B cell (primary cell): Measurements from ENCODE around the gene PRKCZ. TPM values are rescaled to one million over a fixed set of nuclear protein-coding genes. Genes with fewer than 3 reads are reported as not detected.

ENCODE experiments used
- ATAC-seq: fragments of 200-7000 bp; cut with Tn5 transposase; one replicate; pipeline ENCODE4 v1.10.0; 2021; ENCODE audit warnings: low read depth, mild to moderate bottlenecking, moderate number of reproducible peaks, moderate library complexity
- CTCF ChIA-PET: fragments of 350-600 bp; sonication (Branson Sonifier 250); formaldehyde crosslinking; loops from one replicate; lab custom pipeline; 2021; ENCODE audit warnings: antibody characterized with exemption, inconsistent platforms; lab: Charles Lee
- POLR2A ChIA-PET: fragments of 350-600 bp; sonication (Branson Sonifier 250); formaldehyde crosslinking; loops from one replicate; lab custom pipeline; 2021; ENCODE audit warnings: antibody characterized with exemption; lab: Charles Lee
- DNase-seq: peaks from one replicate; pipeline ENCODE4 v3.0.0; 2013
- H2AFZ ChIP-seq: 2 replicates; pipeline ENCODE4 v1.6.1; 2012; ENCODE audit warnings: mild to moderate bottlenecking, low read depth, low read length; ENCODE audit not compliant: insufficient read depth, poor library complexity, severe bottlenecking
- H3K27ac ChIP-seq, 2 donors: 1 replicate in 1 of 2; 2 replicates in 1 of 2; pipeline ENCODE4 v1.5.1; 2012 to 2013; ENCODE audit warnings: low read length in 2 of 2, mild to moderate bottlenecking in 2 of 2, moderate library complexity in 1 of 2
- H3K27me3 ChIP-seq, 4 experiments: fragments of 200-600 bp in 1 of 4; sonication (generic) in 1 of 4; replicated peaks in 1 of 4; 1 replicate in 2 of 4; 2 replicates in 2 of 4; pipeline versions ENCODE4 v1.6.1 to v1.7.0; 2013 to 2016; ENCODE audit warnings: low read length in 3 of 4, mild to moderate bottlenecking in 2 of 4, mixed read lengths in 1 of 4, moderate library complexity in 1 of 4; ENCODE audit not compliant: insufficient read depth in 4 of 4, control insufficient read depth in 3 of 4; ENCODE audit errors: control extremely low read depth in 1 of 4
- H3K36me3 ChIP-seq, 2 experiments: replicated peaks in 1 of 2; 1 replicate in 1 of 2; 2 replicates in 1 of 2; pipeline versions ENCODE4 v1.6.1 to v1.7.1; 2013; ENCODE audit warnings: low read length in 1 of 2; ENCODE audit not compliant: insufficient read depth in 2 of 2, control insufficient read depth in 1 of 2; ENCODE audit errors: control extremely low read depth in 1 of 2, extremely low read depth in 1 of 2
- H3K4me1 ChIP-seq, 2 donors: fragments of 200-600 bp in 1 of 2; sonication (generic) in 1 of 2; 1 replicate in 1 of 2; 2 replicates in 1 of 2; pipeline versions ENCODE4 v1.5.1 to v1.6.1; 2013 to 2017; ENCODE audit warnings: low read length in 2 of 2; ENCODE audit not compliant: control insufficient read depth in 2 of 2, insufficient read depth in 2 of 2
- H3K4me2 ChIP-seq: replicated peaks from 2 replicates; pipeline ENCODE3; 2012; ENCODE audit warnings: mild to moderate bottlenecking, low read depth, low read length; ENCODE audit not compliant: poor library complexity, severe bottlenecking
- H3K4me3 ChIP-seq, 5 experiments: fragments of 200-600 bp in 1 of 5; sonication (generic) in 1 of 5; 1 replicate in 3 of 5; 2 replicates in 2 of 5; pipeline versions ENCODE4 v1.5.1 to v1.7.0; 2011 to 2016; ENCODE audit warnings: low read length in 4 of 5, mild to moderate bottlenecking in 4 of 5, low read depth in 2 of 5, control low read depth in 1 of 5, moderate library complexity in 1 of 5; ENCODE audit not compliant: insufficient read depth in 1 of 5; ENCODE audit errors: control extremely low read depth in 1 of 5, extremely low read depth in 1 of 5
- H3K79me2 ChIP-seq: fragments of 200-600 bp; sonication (generic); one replicate; pipeline ENCODE4 v1.6.0; 2016; ENCODE audit warnings: low read length; ENCODE audit not compliant: control insufficient read depth, insufficient read depth
- H3K9ac ChIP-seq: fragments of 200-600 bp; sonication (generic); 2 replicates; pipeline ENCODE4 v1.6.1; 2017; ENCODE audit warnings: mild to moderate bottlenecking, low read length, moderate library complexity
- H3K9me3 ChIP-seq, 3 donors: one replicate each; pipeline versions ENCODE4 v1.6.1 to v1.7.1; 2013; ENCODE audit warnings: low read length in 2 of 3; ENCODE audit not compliant: control insufficient read depth in 2 of 3, insufficient read depth in 1 of 3; ENCODE audit errors: control extremely low read depth in 1 of 3
- H4K20me1 ChIP-seq: 2 replicates; pipeline ENCODE4 v1.6.0; 2012; ENCODE audit warnings: mild to moderate bottlenecking, low read length; ENCODE audit not compliant: insufficient read depth, control insufficient read depth, poor library complexity, severe bottlenecking
- H3K27ac Mint-ChIP-seq: one replicate; pipeline ENCODE4 v1.8.0; 2021; ENCODE audit warnings: mixed read lengths
- H3K27me3 Mint-ChIP-seq: one replicate; pipeline ENCODE4 v1.8.0; 2021; ENCODE audit warnings: mixed read lengths
- H3K4me1 Mint-ChIP-seq: one replicate; pipeline ENCODE4 v1.8.0; 2021; ENCODE audit warnings: mixed read lengths
- H3K4me3 Mint-ChIP-seq: one replicate; pipeline ENCODE4 v1.8.0; 2021; ENCODE audit warnings: mixed read lengths
- H3K9me3 Mint-ChIP-seq: one replicate; pipeline ENCODE4 v1.8.0; 2022; ENCODE audit warnings: mixed read lengths; ENCODE audit not compliant: insufficient read depth
- CTCF ChIP-seq: fragments of 200-600 bp; IDR thresholded peaks from one replicate; pipeline ENCODE4 v1.8.0; 2022; ENCODE audit warnings: antibody characterized with exemption, mild to moderate bottlenecking
- EZH2 ChIP-seq: IDR thresholded peaks from 2 replicates; pipeline ENCODE4 v1.6.1; 2012; ENCODE audit warnings: borderline replicate concordance, low read depth, mild to moderate bottlenecking, moderate library complexity, low read length; ENCODE audit not compliant: insufficient read depth, poor library complexity, severe bottlenecking
- WGBS: methylation state at CpG from one replicate; pipeline ENCODE4 v1.1.5; 2013; ENCODE audit warnings: missing lambda C conversion rate; ENCODE audit not compliant: insufficient coverage; 5-methylcytosine and 5-hydroxymethylcytosine counted together
- intact Hi-C: fragments of 100-400 bp; cut with micrococcal nuclease; formaldehyde crosslinking; loops from one replicate; pipeline ENCODE4 v1.10.0; 2022
- polyA plus RNA-seq: library from polyadenylated mRNA; depleted of rRNA; stranded (reverse); fragments of >200 nt; gene quantifications from 2 replicates; pipeline ENCODE4 v1.2.3, GENCODE V29; 2012
- total RNA-seq, 2 donors: library from RNA; stranded (reverse); fragments of 120-200 nt in 1 of 2; gene quantifications; 1 replicate in 1 of 2; 2 replicates in 1 of 2; pipeline versions ENCODE4 v1.2.3 to v1.2.4, GENCODE V29; 2013 to 2022

PRKCZ gene
- total and polyA plus RNA-seq, 2 donors (not counting 1 experiment from before 2014, with no cell fraction given) = 17.9 to 53.2 TPM

DNA sequence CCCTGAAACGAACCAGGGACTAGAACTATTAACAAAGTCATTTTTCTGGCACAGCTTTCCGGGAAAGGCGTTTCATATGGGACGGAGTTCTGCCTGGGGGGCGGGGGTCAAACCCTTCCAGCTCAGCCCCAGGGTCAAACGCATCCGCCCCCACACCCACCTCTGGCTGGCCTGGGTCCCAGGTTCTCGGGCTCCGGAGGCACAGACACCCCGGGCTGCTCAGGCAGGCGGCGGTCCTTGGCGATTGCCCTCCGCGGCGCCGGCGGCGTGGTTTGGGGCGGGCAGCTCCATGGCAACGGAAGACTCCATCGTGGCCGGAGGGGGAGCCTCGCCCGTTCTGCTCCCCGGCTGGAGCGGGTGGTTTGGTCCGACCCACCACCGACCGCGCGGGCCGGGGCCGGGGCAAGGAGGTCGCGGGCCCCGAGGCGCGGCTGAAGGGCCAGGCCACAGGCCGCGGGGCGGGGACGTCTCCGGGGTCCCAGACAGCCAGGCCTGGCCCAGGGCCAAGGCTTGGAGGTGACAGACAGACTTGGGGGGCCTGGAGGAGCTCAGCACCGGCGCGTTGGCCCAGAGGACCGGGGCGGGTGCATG lies 46.6 kb upstream of the PRKCZ start, which contains the start of gene CFAP74:
TSS of gene CFAP74 (minus strand) at position 246 of the 591 bp plus-strand sequence. CDS start 12,830 bp downstream, outside the sequence.
- ChIA-PET CTCF (no interaction called here), POLR2A (no interaction called here)
- Histone ChIP-seq H3K36me3 (no peaks in the 10 kb centered on the region), H3K4me2 (no peak within 1 kb of the TSS), H3K27ac (no peak within 1 kb of the TSS), H3K4me3 (no peak within 1 kb of the TSS), H2AFZ (no peak within 1 kb of the TSS), H4K20me1 (no peaks in the 10 kb centered on the region), H3K9me3 (no peaks in the 10 kb centered on the region), H3K79me2 (no peaks in the 10 kb centered on the region), H3K4me1 (peaks cover 0 to 3% of the 10 kb centered on the region in 2 donors), H3K27me3 (peaks cover 0 to 38% (median 4%) of the 10 kb centered on the region in 4 experiments), H3K9ac (no peak within 1 kb of the TSS)
- no peaks in the 10 kb centered on the region for H3K4me1 Mint-ChIP-seq
- H3K9me3 Mint-ChIP-seq = no peaks in the 10 kb centered on the region
- ATAC-seq = no peak
- DNase-seq = no peak
- intact Hi-C loops = no loop called here
- 13% methylated on average over 49 of the region's 49 CpGs for WGBS
- no peak within 1 kb of the TSS for H3K4me3 Mint-ChIP-seq
- H3K27me3 Mint-ChIP-seq = peaks cover 48% of the 10 kb centered on the region
- H3K27ac Mint-ChIP-seq = no peak within 1 kb of the TSS
- no peak for TF ChIP-seq CTCF
- TF ChIP-seq EZH2 = no peak

DNA sequence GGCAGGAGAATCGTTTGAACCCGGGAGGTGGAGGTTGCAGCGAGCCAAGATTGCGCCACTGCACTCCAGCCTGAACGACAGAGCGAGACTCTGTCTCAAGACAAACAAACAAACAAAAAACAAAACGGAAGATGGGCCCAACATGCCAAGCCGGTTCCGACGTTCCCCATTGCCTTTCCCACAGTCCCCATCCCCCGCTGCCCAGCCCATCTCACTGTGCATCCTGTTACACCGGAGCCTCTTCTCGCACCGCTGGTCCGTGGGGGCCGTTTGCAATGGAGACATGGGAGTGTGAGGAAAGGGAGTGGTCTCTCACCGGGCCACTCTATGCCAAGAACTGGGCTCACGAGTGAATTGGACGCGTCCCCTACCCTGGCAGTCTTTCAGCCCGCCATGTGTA lies 45.4 kb upstream of the PRKCZ start:
- ATAC-seq (no peak), DNase-seq (no peak)
- 87% methylated on average over 15 of the region's 21 CpGs for WGBS
- no peak overlapping the region for H3K4me2 ChIP-seq
- intact Hi-C loops = no loop called here
- no peak overlapping the region for H3K27ac Mint-ChIP-seq
- no peaks in the 10 kb centered on the region for H3K9me3 Mint-ChIP-seq
- H3K4me1 ChIP-seq = peaks cover 0 to 3% of the 10 kb centered on the region in 2 donors
- H3K4me1 Mint-ChIP-seq = no peaks in the 10 kb centered on the region
- ChIA-PET POLR2A (interaction anchor here (0.7 kb wide), 1 partner anchor 1025 kb away, joined by 5 read pairs; no protein-coding TSS in a partner anchor), CTCF (no interaction called here)
- H3K36me3 ChIP-seq = no peaks in the 10 kb centered on the region
- H3K9ac ChIP-seq = no peak overlapping the region
- no peak overlapping the region for H3K27ac ChIP-seq
- TF ChIP-seq CTCF = no peak
- TF ChIP-seq EZH2 = no peak
- H3K27me3 Mint-ChIP-seq = peaks cover 47% of the 10 kb centered on the region
- no peaks in the 10 kb centered on the region for H3K9me3 ChIP-seq
- no peak overlapping the region for H2AFZ ChIP-seq
- H3K79me2 ChIP-seq = no peaks in the 10 kb centered on the region
- H3K4me3 ChIP-seq = no peak overlapping the region
- H3K4me3 Mint-ChIP-seq = no peak overlapping the region
- H3K27me3 ChIP-seq = peaks cover 0 to 38% (median 2%) of the 10 kb centered on the region in 4 experiments
- no peaks in the 10 kb centered on the region for H4K20me1 ChIP-seq
